ENCODE results near the gene MERTK. TPM values are rescaled to one million over a fixed set of nuclear protein-coding genes. Genes with fewer than 3 reads are reported as not detected.

MERTK gene
- total RNA-seq, 1 donor from 2014 or later, result not detected

DNA sequence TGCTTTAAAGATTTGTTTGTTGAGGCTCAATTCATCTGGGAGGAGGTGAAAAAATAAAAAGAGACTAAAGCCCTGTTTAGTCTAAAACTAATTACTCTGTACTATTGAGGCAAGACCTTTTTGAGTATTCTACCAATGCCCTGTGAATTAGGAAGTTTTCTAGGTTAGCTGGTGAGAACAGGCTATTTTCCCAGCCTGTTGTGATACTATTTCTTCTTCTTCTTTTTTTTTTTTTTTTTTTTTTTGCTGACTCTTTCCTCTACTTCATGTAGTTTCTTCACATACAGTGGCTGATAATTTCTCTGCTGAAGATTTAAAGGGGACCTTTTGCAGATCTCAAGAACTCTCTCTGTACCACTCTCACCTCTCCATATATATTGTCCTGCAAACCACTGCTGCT, 147.8 kb downstream of the MERTK start:
- ATAC-seq (ENCODE audit: low read depth), result no peak
- Mint-ChIP-seq H3K4me3 (no peak overlapping the region), H3K9me3 (peaks cover 4% of the 10 kb centered on the region), H3K27ac (no peak overlapping the region), H3K4me1 (no peaks in the 10 kb centered on the region), H3K27me3 (peaks cover 5% of the 10 kb centered on the region), H3K36me3 (ENCODE audit: low read depth) (no peaks in the 10 kb centered on the region)
- TF ChIP-seq, protein P1, sequence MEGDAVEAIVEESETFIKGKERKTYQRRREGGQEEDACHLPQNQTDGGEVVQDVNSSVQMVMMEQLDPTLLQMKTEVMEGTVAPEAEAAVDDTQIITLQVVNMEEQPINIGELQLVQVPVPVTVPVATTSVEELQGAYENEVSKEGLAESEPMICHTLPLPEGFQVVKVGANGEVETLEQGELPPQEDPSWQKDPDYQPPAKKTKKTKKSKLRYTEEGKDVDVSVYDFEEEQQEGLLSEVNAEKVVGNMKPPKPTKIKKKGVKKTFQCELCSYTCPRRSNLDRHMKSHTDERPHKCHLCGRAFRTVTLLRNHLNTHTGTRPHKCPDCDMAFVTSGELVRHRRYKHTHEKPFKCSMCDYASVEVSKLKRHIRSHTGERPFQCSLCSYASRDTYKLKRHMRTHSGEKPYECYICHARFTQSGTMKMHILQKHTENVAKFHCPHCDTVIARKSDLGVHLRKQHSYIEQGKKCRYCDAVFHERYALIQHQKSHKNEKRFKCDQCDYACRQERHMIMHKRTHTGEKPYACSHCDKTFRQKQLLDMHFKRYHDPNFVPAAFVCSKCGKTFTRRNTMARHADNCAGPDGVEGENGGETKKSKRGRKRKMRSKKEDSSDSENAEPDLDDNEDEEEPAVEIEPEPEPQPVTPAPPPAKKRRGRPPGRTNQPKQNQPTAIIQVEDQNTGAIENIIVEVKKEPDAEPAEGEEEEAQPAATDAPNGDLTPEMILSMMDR (IDR thresholded peaks at IDR 0.05), result no peak
- ChIA-PET POLR2A (no interaction called here), CTCF (interaction anchor here (3.2 kb wide), 1 partner anchor 159 kb away, joined by 35 read pairs; no protein-coding TSS in a partner anchor)
- intact Hi-C loops (cut with micrococcal nuclease), result no loop called here
- no peak for DNase-seq

DNA sequence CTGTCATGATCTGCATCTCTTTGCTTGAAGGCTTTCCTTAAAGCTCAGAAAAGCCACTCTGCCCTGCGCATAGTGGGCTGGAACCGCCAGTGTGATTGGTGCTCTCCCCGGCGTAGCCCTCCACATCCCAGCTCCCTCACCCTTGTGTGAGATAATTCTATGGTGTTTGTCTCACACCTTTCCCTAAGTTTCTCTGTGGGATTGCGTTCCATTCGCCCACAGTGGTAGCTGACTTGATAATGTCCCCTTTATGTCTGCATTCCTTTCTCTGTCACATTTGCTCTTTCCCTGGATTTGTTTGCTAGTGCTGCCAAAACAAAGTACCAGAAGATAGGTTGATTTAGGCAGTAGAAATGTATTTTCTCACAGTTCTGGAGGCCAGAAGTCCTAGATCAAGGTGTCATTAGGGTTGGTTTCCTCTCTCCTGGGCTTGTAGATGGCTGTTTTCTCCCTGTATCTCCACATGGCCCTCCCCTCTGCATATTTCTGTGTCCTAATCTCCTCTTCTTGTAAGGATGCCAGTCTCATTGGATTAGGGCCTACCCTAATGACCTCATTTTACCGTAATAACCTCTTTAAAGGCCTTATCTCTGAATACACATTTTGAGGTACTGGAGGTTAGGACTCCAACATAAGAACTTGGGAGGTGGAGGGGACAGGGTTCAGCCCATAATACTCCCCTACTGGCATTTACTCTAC, 149.3 kb downstream of the MERTK start:
- ATAC-seq (ENCODE audit: low read depth), result no peak
- Mint-ChIP-seq H3K4me3 (no peak overlapping the region), H3K27ac (no peak overlapping the region), H3K27me3 (peaks cover 5% of the 10 kb centered on the region), H3K36me3 (ENCODE audit: low read depth) (no peaks in the 10 kb centered on the region), H3K4me1 (no peaks in the 10 kb centered on the region), H3K9me3 (peaks cover 4% of the 10 kb centered on the region)
- CTCF ChIA-PET, result interaction anchor here (0.8 to 3.2 kb wide), 5 partner anchors 148 to 210 kb away, joined by 3 to 35 read pairs (median 4); partner anchors contain the start of gene ANAPC1
- TF ChIP-seq, protein P1 (IDR thresholded peaks at IDR 0.05), result no peak
- POLR2A ChIA-PET, result no interaction called here
- DNase-seq, result no peak
- intact Hi-C loops (cut with micrococcal nuclease), result loop anchor here (1.0 kb wide), 1 partner anchor 160 kb away; no protein-coding TSS in a partner anchor

DNA sequence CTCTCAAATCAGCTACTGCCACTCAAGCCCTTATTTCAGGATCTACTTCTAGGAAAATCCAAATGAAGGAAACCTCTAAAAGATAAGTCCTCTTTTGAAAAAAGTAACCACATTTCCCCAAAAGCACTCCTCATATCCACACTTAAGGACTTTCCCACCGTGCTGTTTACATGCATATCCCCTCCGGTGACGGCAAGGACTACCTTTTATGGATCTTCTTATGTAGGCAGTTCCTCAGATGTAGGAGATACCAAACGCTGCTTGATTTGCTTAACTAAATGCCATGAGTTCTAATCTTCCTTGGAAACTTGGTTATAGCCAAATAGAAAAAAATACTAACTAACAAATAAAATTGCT, 149.8 kb downstream of the MERTK start:
- CTCF ChIA-PET, result interaction anchor here (1.8 to 3.2 kb wide), 3 partner anchors 149 to 161 kb away, joined by 4 to 35 read pairs (median 6); no protein-coding TSS in a partner anchor
- no peak for DNase-seq
- H3K4me3 Mint-ChIP-seq, result no peak overlapping the region
- intact Hi-C loops (cut with micrococcal nuclease), result loop anchor here (1.0 kb wide), 1 partner anchor 161 kb away; no protein-coding TSS in a partner anchor
- peaks cover 5% of the 10 kb centered on the region for H3K27me3 Mint-ChIP-seq
- H3K36me3 Mint-ChIP-seq (ENCODE audit: low read depth), result no peaks in the 10 kb centered on the region
- TF ChIP-seq, protein P1 (IDR thresholded peaks at IDR 0.05), result no peak
- H3K4me1 Mint-ChIP-seq, result no peaks in the 10 kb centered on the region
- ATAC-seq (ENCODE audit: low read depth), result no peak
- peaks cover 4% of the 10 kb centered on the region for H3K9me3 Mint-ChIP-seq
- no peak overlapping the region for H3K27ac Mint-ChIP-seq
- POLR2A ChIA-PET, result no interaction called here

DNA sequence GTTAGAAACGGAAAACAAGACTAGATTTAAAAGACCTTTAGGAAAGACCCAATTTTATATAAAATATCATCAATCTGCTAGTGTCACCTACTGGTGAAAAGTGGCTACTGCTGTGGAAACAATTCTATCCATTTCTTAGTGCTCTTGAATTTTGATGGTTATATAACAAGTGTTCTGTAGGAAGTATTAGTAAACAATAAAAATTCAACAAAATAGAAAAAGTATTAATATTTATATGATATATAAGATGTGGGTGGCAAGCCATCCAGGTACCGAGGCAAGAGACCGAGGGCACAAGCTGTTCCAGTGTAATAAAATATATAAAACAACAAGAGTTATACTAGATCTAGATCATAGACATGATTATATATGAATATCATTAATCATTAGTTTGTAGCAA, 150.5 kb downstream of the MERTK start:
- H3K27ac Mint-ChIP-seq, result no peak overlapping the region
- intact Hi-C loops (cut with micrococcal nuclease), result loop anchor here (1.0 kb wide), 1 partner anchor 162 kb away; no protein-coding TSS in a partner anchor
- H3K4me1 Mint-ChIP-seq, result peaks cover 7% of the 10 kb centered on the region
- no peaks in the 10 kb centered on the region for H3K36me3 Mint-ChIP-seq (ENCODE audit: low read depth)
- peak; percentile 88 for ATAC-seq (ENCODE audit: low read depth)
- H3K27me3 Mint-ChIP-seq, result peaks cover 5% of the 10 kb centered on the region
- peaks cover 4% of the 10 kb centered on the region for H3K9me3 Mint-ChIP-seq
- ChIA-PET POLR2A (interaction anchor here (0.6 kb wide), 1 partner anchor 384 kb away, joined by 10 read pairs; the partner anchor contains the start of gene RGPD8), CTCF (interaction anchor here (0.9 to 3.2 kb wide), 4 partner anchors 149 to 161 kb away, joined by 3 to 35 read pairs (median 5); no protein-coding TSS in a partner anchor)
- TF ChIP-seq, protein P1 (IDR thresholded peaks at IDR 0.05), result peak; percentile 55
- no peak overlapping the region for H3K4me3 Mint-ChIP-seq
- DNase-seq, result no peak

DNA sequence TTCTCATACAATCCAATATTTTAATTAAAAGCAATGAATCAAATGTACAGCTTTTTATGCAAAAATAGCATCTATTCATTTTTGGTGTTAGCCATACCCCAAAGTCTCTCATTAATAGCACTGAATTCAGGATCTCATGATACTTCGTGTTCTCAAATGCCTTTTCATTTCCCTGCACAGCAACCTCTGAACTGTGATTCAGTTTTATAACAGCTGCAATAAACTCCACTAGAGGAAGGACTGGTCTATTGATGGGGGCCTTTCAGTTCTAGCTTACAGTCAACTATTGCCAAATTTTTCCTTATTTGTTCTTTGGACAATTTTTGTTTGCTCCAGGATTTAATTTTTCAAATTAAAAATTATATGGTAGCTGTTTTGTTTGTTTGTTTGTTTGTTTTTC, 151.9 kb downstream of the MERTK start:
- intact Hi-C loops (cut with micrococcal nuclease), result loop anchor here (10.0 kb wide), 1 partner anchor 1124 kb away; the partner anchor contains the start of gene PSD4
- Mint-ChIP-seq H3K36me3 (ENCODE audit: low read depth) (peaks cover 2% of the 10 kb centered on the region), H3K4me1 (peaks cover 9% of the 10 kb centered on the region), H3K9me3 (peaks cover 3% of the 10 kb centered on the region), H3K27me3 (peaks cover 5% of the 10 kb centered on the region), H3K4me3 (no peak overlapping the region), H3K27ac (no peak overlapping the region)
- TF ChIP-seq, protein P1 (IDR thresholded peaks at IDR 0.05), result no peak
- DNase-seq (no peak), ATAC-seq (ENCODE audit: low read depth) (no peak)
- ChIA-PET POLR2A (interaction anchor here (1.1 kb wide), 1 partner anchor 166 kb away, joined by 6 read pairs; no protein-coding TSS in a partner anchor), CTCF (interaction anchor here (2.9 kb wide), 1 partner anchor 163 kb away, joined by 25 read pairs; no protein-coding TSS in a partner anchor)
